GM12872 (cell line): ENCODE data around the gene LSM12.

Experiments used
- TF ChIP-seq, protein P1 (sequence below): IDR thresholded peaks from 3 replicates; pipeline ENCODE4 v1.5.1; 2011; ENCODE audit warnings: low read depth, mild to moderate bottlenecking, low read length, moderate library complexity; ENCODE audit not compliant: insufficient read depth

LSM12 gene

DNA sequence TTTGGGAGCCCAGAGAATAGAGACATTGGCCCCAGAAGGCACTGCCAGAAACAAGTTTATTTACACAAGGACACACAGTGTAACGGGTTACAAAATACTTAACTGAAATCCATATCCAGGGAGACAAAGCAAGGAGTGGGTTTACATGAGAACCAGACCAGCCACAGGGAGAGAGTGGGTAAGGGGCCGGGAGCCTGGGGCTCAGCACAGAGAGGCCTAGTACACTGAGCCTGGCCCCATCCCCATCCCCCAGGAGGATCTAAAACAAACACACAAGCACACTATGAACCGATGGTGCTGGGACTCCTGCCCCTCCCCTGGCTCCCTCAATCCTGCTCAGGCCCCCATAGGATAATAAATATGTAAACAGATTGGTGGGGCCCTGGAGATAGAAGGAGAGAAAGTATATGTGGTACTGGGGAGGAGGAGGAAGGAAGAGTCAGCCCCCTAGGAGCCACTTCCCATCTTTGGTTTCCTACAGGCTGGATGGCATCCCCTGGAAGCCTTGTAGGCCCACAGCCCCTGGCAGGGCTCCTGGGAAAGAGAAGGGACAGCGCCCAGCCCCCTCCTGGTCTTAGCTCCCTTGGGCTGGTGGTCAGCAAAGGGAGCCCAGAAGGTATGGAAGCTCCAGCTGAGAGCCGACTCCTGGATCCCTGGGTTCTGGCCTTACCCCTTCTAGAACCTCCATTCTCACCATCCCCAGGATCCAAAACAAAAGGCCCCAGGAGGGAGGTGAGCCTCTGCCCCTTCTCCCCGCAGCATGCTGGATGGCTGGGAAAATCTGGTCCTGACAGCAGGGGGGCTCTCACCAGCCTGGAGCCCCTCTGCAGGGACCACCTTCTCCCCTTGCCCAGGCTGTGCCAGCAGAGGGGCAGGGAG, 10.5 kb upstream of the LSM12 start:
- TF ChIP-seq, protein P1, sequence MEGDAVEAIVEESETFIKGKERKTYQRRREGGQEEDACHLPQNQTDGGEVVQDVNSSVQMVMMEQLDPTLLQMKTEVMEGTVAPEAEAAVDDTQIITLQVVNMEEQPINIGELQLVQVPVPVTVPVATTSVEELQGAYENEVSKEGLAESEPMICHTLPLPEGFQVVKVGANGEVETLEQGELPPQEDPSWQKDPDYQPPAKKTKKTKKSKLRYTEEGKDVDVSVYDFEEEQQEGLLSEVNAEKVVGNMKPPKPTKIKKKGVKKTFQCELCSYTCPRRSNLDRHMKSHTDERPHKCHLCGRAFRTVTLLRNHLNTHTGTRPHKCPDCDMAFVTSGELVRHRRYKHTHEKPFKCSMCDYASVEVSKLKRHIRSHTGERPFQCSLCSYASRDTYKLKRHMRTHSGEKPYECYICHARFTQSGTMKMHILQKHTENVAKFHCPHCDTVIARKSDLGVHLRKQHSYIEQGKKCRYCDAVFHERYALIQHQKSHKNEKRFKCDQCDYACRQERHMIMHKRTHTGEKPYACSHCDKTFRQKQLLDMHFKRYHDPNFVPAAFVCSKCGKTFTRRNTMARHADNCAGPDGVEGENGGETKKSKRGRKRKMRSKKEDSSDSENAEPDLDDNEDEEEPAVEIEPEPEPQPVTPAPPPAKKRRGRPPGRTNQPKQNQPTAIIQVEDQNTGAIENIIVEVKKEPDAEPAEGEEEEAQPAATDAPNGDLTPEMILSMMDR = no peak

DNA sequence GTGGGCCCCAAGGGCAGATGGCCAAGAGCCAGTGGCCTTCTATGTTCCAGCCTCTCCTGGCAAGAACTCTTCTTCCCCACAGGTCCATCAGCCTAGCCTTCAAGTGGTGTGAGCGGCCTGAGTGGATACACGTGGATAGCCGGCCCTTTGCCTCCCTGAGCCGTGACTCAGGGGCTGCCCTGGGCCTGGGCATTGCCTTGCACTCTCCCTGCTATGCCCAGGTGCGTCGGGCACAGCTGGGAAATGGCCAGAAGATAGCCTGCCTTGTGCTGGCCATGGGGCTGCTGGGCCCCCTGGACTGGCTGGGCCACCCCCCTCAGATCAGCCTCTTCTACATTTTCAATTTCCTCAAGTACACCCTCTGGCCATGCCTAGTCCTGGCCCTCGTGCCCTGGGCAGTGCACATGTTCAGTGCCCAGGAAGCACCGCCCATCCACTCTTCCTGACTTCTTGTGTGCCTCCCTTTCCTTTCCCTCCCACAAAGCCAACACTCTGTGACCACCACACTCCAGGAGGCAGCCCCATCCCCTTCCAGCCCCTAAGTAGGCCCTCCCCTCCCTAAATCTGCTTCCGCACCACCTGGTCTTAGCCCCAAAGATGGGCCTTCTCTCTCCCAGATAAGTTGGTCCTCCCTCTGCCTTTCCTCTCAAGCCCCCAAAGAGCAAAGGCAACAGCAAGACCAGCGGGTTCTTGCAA, 9.3 kb upstream of the LSM12 start:
- TF ChIP-seq, protein P1 = no peak

DNA sequence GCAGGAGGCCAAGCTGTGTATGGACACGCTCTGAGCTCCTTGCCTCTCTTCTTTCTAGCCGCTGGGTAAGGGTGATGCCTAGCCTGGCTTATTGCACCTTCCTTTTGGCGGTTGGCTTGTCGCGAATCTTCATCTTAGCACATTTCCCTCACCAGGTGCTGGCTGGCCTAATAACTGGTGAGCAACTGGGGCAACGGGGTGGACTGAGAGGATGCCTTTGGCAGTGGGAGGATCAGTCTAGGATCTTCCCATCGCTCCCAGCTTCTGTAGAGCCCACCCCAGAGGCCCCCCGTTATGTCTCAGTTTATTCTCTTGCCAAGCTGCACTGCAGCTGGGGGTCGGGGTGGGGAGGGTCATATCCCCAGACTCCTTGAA, 8.4 kb upstream of the LSM12 start:
- TF ChIP-seq, protein P1 = no peak

DNA sequence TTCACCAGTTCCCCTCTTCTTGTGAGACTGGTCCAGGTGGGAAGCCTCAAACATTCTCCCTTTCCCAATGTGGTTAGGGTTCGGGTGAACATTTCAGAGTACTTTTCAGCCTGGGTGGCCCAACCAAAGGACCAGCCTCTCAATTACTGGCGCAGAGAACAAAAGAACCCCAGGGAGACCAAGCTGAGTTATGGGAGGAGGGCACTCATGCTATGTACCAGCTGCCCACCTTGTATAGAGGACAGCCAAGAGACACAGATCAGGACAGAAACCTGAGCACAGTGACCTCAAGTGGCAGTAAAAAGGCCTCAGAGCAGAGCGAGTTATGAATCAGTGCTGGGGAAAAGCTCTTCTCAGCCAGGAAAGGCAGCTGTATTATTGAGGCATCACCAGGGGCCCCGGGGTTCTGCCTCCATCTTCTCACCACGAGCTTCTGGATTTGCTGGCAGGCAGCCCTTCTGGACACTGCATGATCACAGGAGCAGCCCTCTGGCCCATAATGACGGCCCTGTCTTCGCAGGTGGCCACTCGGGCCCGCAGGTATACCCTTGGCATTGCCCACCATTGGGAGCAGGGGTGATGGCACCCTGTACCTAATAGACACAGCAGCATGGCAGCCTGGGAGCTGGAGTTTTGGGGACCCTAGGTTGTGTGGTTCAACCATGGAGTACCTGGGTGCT, 7.9 kb upstream of the LSM12 start:
- TF ChIP-seq, protein P1 = no peak

DNA sequence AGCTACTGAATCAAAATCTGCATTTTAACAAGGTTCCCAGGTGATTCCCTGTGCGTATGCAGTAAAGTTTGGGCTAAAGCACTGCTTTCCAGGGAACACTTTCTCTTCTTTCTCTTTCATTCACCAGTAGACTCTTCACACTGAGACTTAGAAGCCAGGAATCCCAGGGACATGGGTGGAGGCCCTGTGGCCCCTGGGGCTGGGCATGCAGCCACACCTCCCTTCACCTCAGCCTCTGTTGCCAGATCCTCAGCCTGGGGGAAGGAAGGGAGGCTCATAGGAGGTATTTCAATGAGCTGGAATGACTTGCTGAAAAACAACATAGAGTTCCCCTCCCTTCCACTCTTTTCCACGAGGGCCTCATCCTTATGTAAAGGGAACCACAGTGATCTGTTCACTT, 5.3 kb upstream of the LSM12 start:
- TF ChIP-seq, protein P1 = no peak

DNA sequence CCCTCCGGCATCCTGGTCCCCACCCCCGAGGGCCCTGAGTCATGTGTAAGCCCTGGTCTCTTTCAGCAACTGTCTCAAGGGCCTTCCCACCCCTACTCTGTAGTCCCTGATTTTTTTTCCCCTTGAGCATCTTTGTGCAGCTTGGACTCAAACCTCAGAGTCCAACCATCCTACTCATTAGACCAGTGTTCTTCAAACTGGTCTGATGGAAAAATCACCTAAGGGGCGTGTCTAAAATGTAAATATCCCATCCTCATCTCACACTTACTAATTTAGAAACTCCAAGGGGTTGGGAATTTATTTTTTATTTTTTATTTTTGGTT, 4.7 kb upstream of the LSM12 start:
- TF ChIP-seq, protein P1 = no peak

DNA sequence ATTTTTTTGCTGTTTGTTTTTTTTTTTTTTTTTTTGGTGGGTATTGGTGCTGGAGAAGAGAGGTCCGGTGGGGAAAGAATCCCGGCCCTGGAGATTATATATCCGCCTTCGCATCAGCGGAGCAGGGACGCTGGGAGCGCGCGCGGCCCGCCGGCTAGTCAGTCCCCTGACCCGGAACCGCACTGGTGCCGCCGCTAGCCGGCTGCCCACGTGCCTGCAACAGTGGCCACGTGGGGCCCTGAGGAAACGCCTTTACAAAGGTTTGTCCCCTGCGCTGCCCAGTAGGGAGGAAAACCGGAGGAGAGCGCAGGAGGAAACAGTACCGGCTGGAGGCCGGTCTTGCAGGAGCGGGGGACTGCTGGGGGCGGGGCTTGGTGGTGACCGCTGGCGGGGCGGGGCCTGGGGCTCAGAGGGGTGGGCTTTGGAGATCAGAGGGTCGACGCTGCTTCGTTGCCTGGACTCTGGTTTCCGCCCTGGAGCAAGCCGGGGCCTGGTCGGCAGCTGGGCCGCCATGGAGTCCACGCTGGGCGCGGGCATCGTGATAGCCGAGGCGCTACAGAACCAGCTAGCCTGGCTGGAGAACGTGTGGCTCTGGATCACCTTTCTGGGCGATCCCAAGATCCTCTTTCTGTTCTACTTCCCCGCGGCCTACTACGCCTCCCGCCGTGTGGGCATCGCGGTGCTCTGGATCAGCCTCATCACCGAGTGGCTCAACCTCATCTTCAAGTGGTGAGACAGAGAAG, 4.2 kb upstream of the LSM12 start, which contains the start of gene G6PC3:
Gene G6PC3, plus strand, starts transcription at position 281 of the 743 bp plus-strand sequence. Its CDS starts 231 bp downstream, at position 512.
- TF ChIP-seq, protein P1 = no peak
